Suprapubic skin (tissue), 3 donors: ENCODE data around the gene IFNL4.

Experiments
- CTCF ChIP-seq, 2 donors: fragments of 200-600 bp in 1 of 2; fragments of 450-650 bp in 1 of 2; sonication (generic) in 1 of 2; IDR thresholded peaks; one replicate each; pipeline ENCODE4 v1.5.1; 2016 to 2019; ENCODE audit warnings: antibody characterized with exemption in 2 of 2, mild to moderate bottlenecking in 1 of 2, moderate library complexity in 1 of 2
- EP300 ChIP-seq: sonication (generic); formaldehyde crosslinking; IDR thresholded peaks from one replicate; pipeline ENCODE4 v1.6.1; 2017; ENCODE audit warnings: antibody characterized with exemption

GRCh38 chr19:39209196-39209595 is 39.5 kb downstream of the IFNL4 start:
- TF ChIP-seq CTCF (IDR thresholded peaks at IDR 0.05) = no peak
- no peak for TF ChIP-seq EP300
